Left lung (tissue), 10 donors: ENCODE measurements around the gene C1orf87. TPM values are rescaled to one million over a fixed set of nuclear protein-coding genes. Genes with fewer than 3 reads are reported as not detected.

Source experiments
- ATAC-seq: fragments of 200-7000 bp; cut with Tn5 transposase; one replicate; pipeline ENCODE4 v1.9.1; 2020; ENCODE audit warnings: moderate library complexity
- DNase-seq, 4 donors: peaks; one replicate each; pipeline ENCODE4 v3.0.0-alpha.2; 2013 to 2020
- H3K27ac ChIP-seq, 2 donors: fragments of 200-600 bp; sonication (generic) in 1 of 2; one replicate each; pipeline versions ENCODE4 v1.5.0 to v1.8.0; 2020 to 2021
- H3K27me3 ChIP-seq, 2 donors: fragments of 200-600 bp; sonication (generic) in 1 of 2; one replicate each; pipeline versions ENCODE4 v1.5.0 to v1.8.0; 2020 to 2021
- H3K36me3 ChIP-seq, 2 donors: fragments of 200-600 bp; sonication (generic) in 1 of 2; one replicate each; pipeline versions ENCODE4 v1.5.0 to v1.8.0; 2020 to 2021
- H3K4me1 ChIP-seq, 2 donors: fragments of 200-600 bp; one replicate each; pipeline ENCODE4 v1.8.0; 2021
- H3K4me3 ChIP-seq, 2 donors: fragments of 200-600 bp; sonication (generic) in 1 of 2; one replicate each; pipeline versions ENCODE4 v1.5.0 to v1.8.0; 2020 to 2021; ENCODE audit warnings: mild to moderate bottlenecking in 1 of 2
- H3K9me3 ChIP-seq, 2 donors: fragments of 200-600 bp; sonication (generic) in 1 of 2; one replicate each; pipeline versions ENCODE4 v1.5.0 to v1.8.0; 2020 to 2021
- intact Hi-C, 2 donors: fragments of 100-400 bp; cut with DNase I; formaldehyde crosslinking; loops; one replicate each; pipeline versions ENCODE4 v1.11.2 to v1.14.2; 2022
- polyA plus RNA-seq, 6 donors: library from polyadenylated mRNA; unstranded; fragments of 120-200 nt; gene quantifications; one replicate each; pipeline ENCODE4 v1.2.1, GENCODE V29; 2013; ENCODE audit not compliant: insufficient read length in 6 of 6
- total RNA-seq, 2 donors: library from RNA; stranded (reverse); fragmentation: NEBNext Ultra II Directional; extraction: Animal tissue kit (Norgen Biotek cat#: 25700); gene quantifications; one replicate each; pipeline ENCODE4 v1.2.1, GENCODE V29; 2021
- TF ChIP-seq, protein P1 (sequence below), 2 donors: fragments of 200-600 bp; sonication (generic) in 1 of 2; IDR thresholded peaks; one replicate each; pipeline versions ENCODE4 v1.5.0 to v1.8.0; 2021; ENCODE audit warnings: antibody characterized with exemption in 2 of 2
- donor health status: DM: no; HTN: yes; CAD: no.
- donor health status: DM: no; HTN: no; CAD: no.

Gene C1orf87
- total and polyA plus RNA-seq, 8 donors = 0.44 to 4.0 (median 2.4) TPM

DNA sequence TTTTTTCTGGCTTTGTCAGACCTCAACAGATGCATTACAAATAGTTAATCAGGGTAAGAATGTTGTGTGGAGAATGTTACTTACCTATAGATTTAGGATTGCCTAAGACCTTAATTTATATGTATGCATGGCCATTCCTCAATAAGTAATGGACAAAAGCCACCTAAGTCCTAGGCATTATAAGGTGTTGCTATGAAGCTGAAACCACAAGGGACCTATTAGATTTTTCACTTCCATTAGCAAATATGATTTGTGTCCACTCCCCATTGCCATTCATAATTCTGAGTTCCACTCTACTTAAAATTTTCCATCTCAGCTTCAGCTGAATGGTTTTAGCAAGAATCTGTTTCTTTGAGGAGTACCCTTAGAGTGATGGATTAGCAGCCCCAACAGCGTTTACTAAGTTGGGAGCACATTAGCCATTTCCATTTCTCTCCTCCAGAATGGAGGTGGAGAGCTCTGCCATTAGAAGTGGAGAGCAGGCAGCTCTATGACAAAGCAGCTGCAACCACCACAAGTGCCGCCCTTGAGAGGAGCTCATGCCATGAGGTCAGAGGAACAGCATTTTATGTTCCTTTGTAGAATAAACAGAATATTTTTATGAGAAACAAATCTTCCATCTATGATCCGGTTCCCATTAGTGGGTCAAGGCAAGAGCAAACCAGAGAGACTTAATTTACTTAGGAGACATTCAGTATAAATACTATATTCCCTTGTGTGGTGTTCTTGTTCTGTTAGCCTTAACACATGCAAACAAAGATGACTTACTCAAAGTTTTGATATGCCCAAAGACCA lies 28.9 kb upstream of the C1orf87 start:
- ATAC-seq (no peak), DNase-seq (no peak)
- H3K4me3 ChIP-seq = no peak overlapping the region
- H3K27me3 ChIP-seq = no peaks in the 10 kb centered on the region
- TF ChIP-seq, protein P1, sequence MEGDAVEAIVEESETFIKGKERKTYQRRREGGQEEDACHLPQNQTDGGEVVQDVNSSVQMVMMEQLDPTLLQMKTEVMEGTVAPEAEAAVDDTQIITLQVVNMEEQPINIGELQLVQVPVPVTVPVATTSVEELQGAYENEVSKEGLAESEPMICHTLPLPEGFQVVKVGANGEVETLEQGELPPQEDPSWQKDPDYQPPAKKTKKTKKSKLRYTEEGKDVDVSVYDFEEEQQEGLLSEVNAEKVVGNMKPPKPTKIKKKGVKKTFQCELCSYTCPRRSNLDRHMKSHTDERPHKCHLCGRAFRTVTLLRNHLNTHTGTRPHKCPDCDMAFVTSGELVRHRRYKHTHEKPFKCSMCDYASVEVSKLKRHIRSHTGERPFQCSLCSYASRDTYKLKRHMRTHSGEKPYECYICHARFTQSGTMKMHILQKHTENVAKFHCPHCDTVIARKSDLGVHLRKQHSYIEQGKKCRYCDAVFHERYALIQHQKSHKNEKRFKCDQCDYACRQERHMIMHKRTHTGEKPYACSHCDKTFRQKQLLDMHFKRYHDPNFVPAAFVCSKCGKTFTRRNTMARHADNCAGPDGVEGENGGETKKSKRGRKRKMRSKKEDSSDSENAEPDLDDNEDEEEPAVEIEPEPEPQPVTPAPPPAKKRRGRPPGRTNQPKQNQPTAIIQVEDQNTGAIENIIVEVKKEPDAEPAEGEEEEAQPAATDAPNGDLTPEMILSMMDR (IDR thresholded peaks at IDR 0.05) = no peak
- intact Hi-C loops = no loop called here
- H3K9me3 ChIP-seq = no peaks in the 10 kb centered on the region
- no peaks in the 10 kb centered on the region for H3K36me3 ChIP-seq
- no peaks in the 10 kb centered on the region for H3K4me1 ChIP-seq
- H3K27ac ChIP-seq = no peak overlapping the region

DNA sequence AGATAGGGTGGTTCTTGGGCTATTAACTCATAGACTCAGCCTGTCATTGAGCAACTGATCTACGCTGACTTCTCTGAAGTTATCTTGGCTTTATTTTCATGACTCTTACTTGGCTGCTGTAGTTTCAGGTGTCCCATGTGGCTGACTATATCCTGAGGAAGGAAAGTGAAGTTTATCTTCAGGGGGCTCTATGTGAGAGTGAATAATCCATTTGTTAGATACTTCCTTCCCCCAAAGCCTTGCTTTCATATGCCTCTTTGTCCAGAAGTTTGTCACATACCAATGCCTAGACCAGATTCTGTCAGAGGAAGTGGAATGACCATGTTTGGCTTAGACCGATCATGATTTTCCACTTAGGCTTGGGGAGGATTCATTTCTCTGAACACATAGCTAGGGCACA lies 27.9 kb upstream of the C1orf87 start:
- DNase-seq = no peak
- Histone ChIP-seq H3K9me3 (no peaks in the 10 kb centered on the region), H3K27ac (no peak overlapping the region), H3K4me3 (no peak overlapping the region), H3K27me3 (no peaks in the 10 kb centered on the region), H3K4me1 (no peaks in the 10 kb centered on the region), H3K36me3 (no peaks in the 10 kb centered on the region)
- TF ChIP-seq, protein P1 (IDR thresholded peaks at IDR 0.05) = no peak
- ATAC-seq = no peak
- intact Hi-C loops = no loop called here

DNA sequence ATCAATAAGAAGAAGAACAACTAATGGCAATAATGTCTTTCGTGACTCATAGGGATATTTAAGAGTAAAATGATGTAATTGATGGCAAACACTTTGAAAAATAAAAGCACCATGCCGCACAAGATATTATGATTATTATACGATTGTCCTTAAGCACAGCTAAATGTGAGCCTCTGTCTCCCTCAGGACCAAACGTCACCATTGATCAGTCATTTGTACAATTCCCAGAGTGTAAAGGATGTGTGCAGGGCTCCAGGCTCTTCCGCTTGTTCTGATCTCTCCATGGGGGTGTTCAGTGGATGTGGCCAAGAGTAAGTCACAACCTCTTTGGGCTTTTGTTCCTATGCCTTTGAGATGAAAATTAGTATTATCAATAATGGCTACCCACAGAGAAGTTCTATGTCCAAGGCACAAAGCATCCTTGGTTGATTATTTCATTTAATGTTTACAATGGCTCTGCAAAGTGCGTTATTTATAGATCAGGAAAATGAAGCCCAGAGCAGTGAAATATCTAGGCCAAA lies 17.7 kb upstream of the C1orf87 start:
- Histone ChIP-seq H3K36me3 (no peaks in the 10 kb centered on the region), H3K27ac (no peak overlapping the region), H3K9me3 (no peaks in the 10 kb centered on the region), H3K4me1 (no peaks in the 10 kb centered on the region), H3K27me3 (no peaks in the 10 kb centered on the region), H3K4me3 (no peak overlapping the region)
- TF ChIP-seq, protein P1 (IDR thresholded peaks at IDR 0.05) = no peak
- DNase-seq (no peak), ATAC-seq (no peak)
- intact Hi-C loops = no loop called here

DNA sequence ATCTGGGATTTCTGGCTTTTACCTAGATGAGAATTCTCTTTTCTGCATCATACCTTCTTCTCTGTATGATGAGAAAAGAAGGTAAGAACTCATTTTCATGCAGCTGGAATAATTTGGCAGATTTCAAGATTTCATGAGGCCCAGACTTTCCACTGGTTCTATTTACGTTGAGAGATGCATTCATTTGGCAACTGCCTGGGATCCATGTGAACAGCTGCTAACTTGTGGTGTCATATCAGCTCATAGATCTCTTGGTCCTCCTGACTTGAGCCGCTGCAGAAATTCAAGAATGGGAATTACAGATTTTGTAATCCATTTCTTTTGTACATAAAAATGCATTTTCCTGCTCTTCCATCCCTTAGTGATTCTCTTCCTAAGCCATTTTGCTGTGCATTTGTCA lies 17.1 kb upstream of the C1orf87 start:
- no peaks in the 10 kb centered on the region for H3K4me1 ChIP-seq
- no peak overlapping the region for H3K4me3 ChIP-seq
- TF ChIP-seq, protein P1 (IDR thresholded peaks at IDR 0.05) = no peak
- intact Hi-C loops = no loop called here
- DNase-seq = no peak
- no peaks in the 10 kb centered on the region for H3K36me3 ChIP-seq
- ATAC-seq = no peak
- H3K27me3 ChIP-seq = no peaks in the 10 kb centered on the region
- no peak overlapping the region for H3K27ac ChIP-seq
- H3K9me3 ChIP-seq = no peaks in the 10 kb centered on the region

DNA sequence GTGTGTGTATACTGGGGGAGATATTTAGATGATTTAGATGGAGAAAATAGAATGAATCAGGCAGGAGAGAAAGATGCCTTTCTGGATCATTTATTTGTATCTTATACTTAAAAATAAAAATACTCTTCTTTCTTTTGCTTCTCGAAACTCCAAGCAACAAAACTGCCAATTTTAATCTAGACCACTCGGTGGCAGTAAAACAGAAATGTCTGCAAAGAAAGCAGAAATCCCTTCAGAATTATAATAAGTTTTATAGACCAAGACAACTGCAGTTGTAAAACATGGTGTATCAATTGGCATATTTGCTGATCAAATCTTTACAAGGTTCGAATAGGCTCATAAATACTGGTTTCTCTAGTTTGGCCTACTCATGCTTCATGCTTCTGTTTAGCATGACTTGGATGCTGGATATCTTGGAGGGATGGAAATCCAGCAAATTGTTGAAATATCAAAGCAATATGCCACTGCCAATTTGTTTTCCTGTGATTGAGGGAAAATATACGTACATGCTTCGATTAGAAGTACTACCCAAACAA lies 15.1 kb upstream of the C1orf87 start:
- H3K4me3 ChIP-seq = no peak overlapping the region
- ATAC-seq = no peak
- no peaks in the 10 kb centered on the region for H3K9me3 ChIP-seq
- no peaks in the 10 kb centered on the region for H3K36me3 ChIP-seq
- H3K27me3 ChIP-seq = no peaks in the 10 kb centered on the region
- intact Hi-C loops = no loop called here
- H3K27ac ChIP-seq = no peak overlapping the region
- no peak for DNase-seq
- TF ChIP-seq, protein P1 (IDR thresholded peaks at IDR 0.05) = no peak
- no peaks in the 10 kb centered on the region for H3K4me1 ChIP-seq
